ENCODE data around the gene CDH4. TPM values are rescaled to one million over a fixed set of nuclear protein-coding genes. Genes with fewer than 3 reads are reported as not detected.

The CDH4 gene
- total RNA-seq, 4 donors from 2014 or later = under 0.01 to 0.56 (median 0.19) TPM; not detected in 1

- ATAC-seq (ENCODE audit: low FRiP score) = no peak
- TF ChIP-seq CTCF (IDR thresholded peaks at IDR 0.05) = no peak
- DNase-seq (ENCODE audit: low spot score) = no peak
Measured at GRCh38 chr20:61356196-61356595, 104.1 kb downstream of the CDH4 start.

DNA sequence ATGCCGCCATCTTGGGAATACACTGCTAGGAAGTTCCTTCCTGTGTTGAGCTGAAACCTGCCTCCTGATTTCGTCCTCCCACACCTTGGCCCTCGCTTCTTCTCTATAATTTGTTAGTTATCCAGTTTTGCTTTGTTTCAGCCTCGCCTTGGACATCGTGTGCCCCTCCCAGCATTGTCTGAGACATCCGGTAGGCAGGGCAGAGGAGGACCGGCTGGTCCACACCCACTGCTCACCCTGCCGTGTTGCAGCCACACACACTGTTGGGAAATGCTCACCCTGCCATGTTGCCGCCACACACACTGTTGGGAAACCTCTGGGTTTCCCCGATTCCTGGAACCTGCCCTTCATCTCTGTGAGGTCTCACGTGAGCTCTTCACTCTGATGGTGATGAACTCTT is 105.1 kb downstream of the CDH4 start:
- no peak for DNase-seq (ENCODE audit: low spot score)
- no peak for TF ChIP-seq CTCF (IDR thresholded peaks at IDR 0.05)
- no peak for ATAC-seq (ENCODE audit: low FRiP score)

GRCh38 chr20:61359254-61359653 is 107.2 kb downstream of the CDH4 start:
- no peak for TF ChIP-seq CTCF (IDR thresholded peaks at IDR 0.05)
- DNase-seq (ENCODE audit: low spot score) (no peak), ATAC-seq (ENCODE audit: low FRiP score) (no peak)

GRCh38 chr20:61360296-61360695 is 108.2 kb downstream of the CDH4 start:
- no peak for ATAC-seq (ENCODE audit: low FRiP score)
- TF ChIP-seq CTCF (IDR thresholded peaks at IDR 0.05) = no peak
- DNase-seq (ENCODE audit: low spot score) = no peak

DNA sequence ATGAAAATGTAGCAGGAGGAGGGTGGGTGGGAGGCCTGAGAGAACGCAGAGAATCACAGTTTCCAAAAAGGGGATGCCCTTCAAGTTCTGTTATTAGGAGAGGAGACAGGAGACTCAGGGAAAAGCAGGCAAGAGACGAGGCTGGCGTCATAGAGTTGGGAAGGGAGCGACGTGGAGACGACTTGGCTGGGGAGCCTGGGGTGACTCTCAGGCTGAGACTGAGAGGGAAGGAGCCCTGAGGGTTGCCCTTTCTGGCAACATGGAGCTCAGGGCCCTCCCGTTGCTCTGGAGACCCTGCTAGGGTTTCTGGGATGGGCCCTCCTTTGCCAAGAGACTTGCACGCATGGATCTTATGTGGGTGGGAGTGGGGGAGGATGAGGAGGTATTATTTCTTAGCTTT is 108.9 kb downstream of the CDH4 start:
- no peak for TF ChIP-seq CTCF (IDR thresholded peaks at IDR 0.05)
- ATAC-seq (ENCODE audit: low FRiP score) (no peak), DNase-seq (ENCODE audit: low spot score) (no peak)

GRCh38 chr20:61361501-61361900 is 109.4 kb downstream of the CDH4 start:
- DNase-seq (ENCODE audit: low spot score) (no peak), ATAC-seq (ENCODE audit: low FRiP score) (no peak)
- no peak for TF ChIP-seq CTCF (IDR thresholded peaks at IDR 0.05)

DNA sequence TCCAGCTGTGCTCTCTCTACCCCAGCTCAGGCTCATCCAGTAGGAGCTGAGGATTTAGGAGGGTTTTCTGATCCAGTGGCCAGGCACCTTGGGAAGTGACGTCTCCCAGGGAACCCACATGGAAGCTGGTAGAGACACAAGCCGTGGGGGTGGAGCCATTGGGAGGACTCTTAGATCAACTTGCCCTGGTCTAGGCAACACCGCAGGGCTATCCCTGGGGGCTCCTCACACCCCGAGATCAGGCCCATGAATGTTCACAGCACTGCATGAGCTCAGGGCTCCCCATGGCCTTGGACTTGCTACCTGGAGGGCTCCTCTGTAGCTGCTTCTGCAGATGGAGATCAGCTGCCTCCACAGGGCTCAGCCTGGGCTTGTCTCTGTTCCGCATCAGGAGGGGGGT is 112.1 kb downstream of the CDH4 start:
- no peak for TF ChIP-seq CTCF (IDR thresholded peaks at IDR 0.05)
- no peak for ATAC-seq (ENCODE audit: low FRiP score)
- DNase-seq (ENCODE audit: low spot score) = no peak
